Neural cell (in vitro differentiated cells): ENCODE results near the gene RPL36. TPM values are rescaled to one million over a fixed set of nuclear protein-coding genes. Genes with fewer than 3 reads are reported as not detected.

Experiments
- H2AFZ ChIP-seq: fragments of 200-600, 300-800 bp; sonication (generic), shearing (Covaris generic); 2 replicates; pipeline ENCODE4 v1.6.0; 2014; ENCODE audit warnings: low read depth, mild to moderate bottlenecking, antibody characterized with exemption, low read length, moderate library complexity
- H3F3A ChIP-seq: fragments of 200-600 bp; shearing (Covaris generic); 2 replicates; pipeline ENCODE4 v1.6.1; 2016; ENCODE audit warnings: mild to moderate bottlenecking, moderate library complexity, mixed read lengths, antibody characterized with exemption, low read length; ENCODE audit not compliant: insufficient read depth, poor library complexity, severe bottlenecking
- H3K27ac ChIP-seq: fragments of 200-600, 300-800 bp; sonication (generic), shearing (Covaris generic); 2 replicates; pipeline ENCODE4 v1.5.1; 2014; ENCODE audit warnings: mild to moderate bottlenecking, low read length, moderate library complexity
- H3K27me3 ChIP-seq: fragments of 300-800, 200-600 bp; sonication (generic), shearing (Covaris generic); 2 replicates; pipeline ENCODE4 v1.6.0; 2014; ENCODE audit warnings: mild to moderate bottlenecking, low read depth, low read length, moderate library complexity; ENCODE audit not compliant: insufficient read depth
- H3K36me3 ChIP-seq: fragments of 300-800, 200-600 bp; sonication (generic), shearing (Covaris generic); 2 replicates; pipeline ENCODE4 v1.5.1; 2014; ENCODE audit warnings: mild to moderate bottlenecking, antibody characterized with exemption, low read length, moderate library complexity; ENCODE audit not compliant: insufficient read depth
- H3K4me2 ChIP-seq: fragments of 300-800, 200-600 bp; sonication (generic), shearing (Covaris generic); 2 replicates; pipeline ENCODE4 v1.6.0; 2014; ENCODE audit warnings: mild to moderate bottlenecking, low read length
- H3K4me3 ChIP-seq: fragments of 300-800, 200-600 bp; sonication (generic), shearing (Covaris generic); 2 replicates; pipeline ENCODE4 v1.5.1; 2014; ENCODE audit warnings: mild to moderate bottlenecking, low read length, moderate library complexity
- H3K79me2 ChIP-seq: fragments of 200-600 bp; shearing (Covaris generic); replicated peaks from 2 replicates; pipeline ENCODE4 v1.6.0; 2014; ENCODE audit warnings: mild to moderate bottlenecking, low read length, moderate library complexity; ENCODE audit not compliant: insufficient read depth
- H3K9ac ChIP-seq: fragments of 300-800, 200-600 bp; sonication (generic), shearing (Covaris generic); 2 replicates; pipeline ENCODE4 v1.6.1; 2016; ENCODE audit warnings: mild to moderate bottlenecking, low read length, mixed read lengths
- H3K9me2 ChIP-seq: fragments of 200-600 bp; shearing (Covaris generic); 2 replicates; pipeline ENCODE4 v1.6.1; 2016; ENCODE audit warnings: mild to moderate bottlenecking, low read length, mixed read lengths; ENCODE audit not compliant: insufficient read depth
- H3K9me3 ChIP-seq: fragments of 200-600, 300-800 bp; sonication (generic), shearing (Covaris generic); 2 replicates; pipeline ENCODE4 v1.6.1; 2016; ENCODE audit warnings: mild to moderate bottlenecking, mixed run types, low read length, moderate library complexity, mixed read lengths
- H4K20me1 ChIP-seq: fragments of 200-600 bp; shearing (Covaris generic); 2 replicates; pipeline ENCODE4 v1.6.1; 2016; ENCODE audit warnings: mild to moderate bottlenecking, mixed run types; ENCODE audit not compliant: insufficient read depth
- CTCF ChIP-seq: fragments of 450-650 bp; IDR thresholded peaks from 2 replicates; pipeline ENCODE4 v1.5.1; 2014; ENCODE audit warnings: antibody characterized with exemption, mild to moderate bottlenecking, moderate library complexity; ENCODE audit not compliant: poor library complexity, severe bottlenecking
- EP300 ChIP-seq: fragments of 450-650 bp; conservative IDR thresholded peaks from 2 replicates; pipeline ENCODE4 v1.6.1; 2014; ENCODE audit warnings: antibody characterized with exemption, mild to moderate bottlenecking, moderate library complexity; ENCODE audit not compliant: poor library complexity, severe bottlenecking
- EZH2 ChIP-seq: fragments of 200-600, 300-800 bp; shearing (Covaris generic), sonication (generic); IDR thresholded peaks from 2 replicates; pipeline ENCODE4 v1.6.1; 2014; ENCODE audit warnings: antibody characterized with exemption, low read length, borderline replicate concordance, mild to moderate bottlenecking; ENCODE audit not compliant: insufficient read depth, poor library complexity, severe bottlenecking
- MXI1 ChIP-seq: fragments of 450-650 bp; conservative IDR thresholded peaks from 2 replicates; pipeline ENCODE4 v1.6.1; 2014; ENCODE audit warnings: antibody characterized with exemption, mild to moderate bottlenecking; ENCODE audit not compliant: poor library complexity, severe bottlenecking
- POLR2AphosphoS5 ChIP-seq: IDR thresholded peaks from 2 replicates; pipeline ENCODE4 v1.6.1; 2012
- RAD21 ChIP-seq: fragments of 450-650 bp; conservative IDR thresholded peaks from 2 replicates; pipeline ENCODE4 v1.6.1; 2014; ENCODE audit warnings: antibody characterized with exemption, mild to moderate bottlenecking, moderate library complexity
- REST ChIP-seq: IDR thresholded peaks from 2 replicates; pipeline ENCODE4 v1.6.1; 2012; ENCODE audit warnings: borderline replicate concordance
- SMC3 ChIP-seq: fragments of 450-650 bp; conservative IDR thresholded peaks from 2 replicates; pipeline ENCODE4 v1.6.1; 2014; ENCODE audit warnings: antibody characterized with exemption, mild to moderate bottlenecking, moderate library complexity; ENCODE audit not compliant: poor library complexity
- TAF1 ChIP-seq: IDR thresholded peaks from 2 replicates; pipeline ENCODE4 v1.6.1; 2012; ENCODE audit warnings: low read depth
- polyA plus RNA-seq: library from polyadenylated mRNA; depleted of rRNA; stranded (reverse); fragments of >200 nt; gene quantifications from 2 replicates; pipeline ENCODE4 v1.2.3, GENCODE V29; 2014

The RPL36 gene
- polyA plus RNA-seq, 1 donor from 2014 or later = 358 TPM

GRCh38 chr19:5673752-5674151 lies 16.3 kb upstream of the RPL36 start:
- Histone ChIP-seq H3K79me2 (no peaks in the 10 kb centered on the region), H3K27me3 (no peaks in the 10 kb centered on the region), H3K9me3 (no peaks in the 10 kb centered on the region), H3K9ac (no peak overlapping the region), H3K4me2 (no peak overlapping the region), H4K20me1 (no peaks in the 10 kb centered on the region), H3K4me3 (no peak overlapping the region), H3K9me2 (no peaks in the 10 kb centered on the region), H3K36me3 (no peaks in the 10 kb centered on the region), H3F3A (no peaks in the 10 kb centered on the region), H3K27ac (no peak overlapping the region), H2AFZ (no peak overlapping the region)
- TF ChIP-seq CTCF (no peak), SMC3 (no peak)

- TF ChIP-seq EP300 (no peak), EZH2 (no peak), CTCF (no peak), SMC3 (no peak), MXI1 (no peak)
- H4K20me1 ChIP-seq = no peaks in the 10 kb centered on the region
- no peak overlapping the region for H2AFZ ChIP-seq
- no peaks in the 10 kb centered on the region for H3K9me2 ChIP-seq
- H3K4me3 ChIP-seq = no peak overlapping the region
- no peaks in the 10 kb centered on the region for H3K27me3 ChIP-seq
- no peaks in the 10 kb centered on the region for H3F3A ChIP-seq
- H3K27ac ChIP-seq = no peak overlapping the region
- H3K36me3 ChIP-seq = no peaks in the 10 kb centered on the region
- H3K79me2 ChIP-seq = no peaks in the 10 kb centered on the region
- no peak overlapping the region for H3K4me2 ChIP-seq
- no peak overlapping the region for H3K9ac ChIP-seq
- no peaks in the 10 kb centered on the region for H3K9me3 ChIP-seq
These were observed 15.4 kb upstream of the RPL36 start for GRCh38 chr19:5674714-5675113.

- no peaks in the 10 kb centered on the region for H3F3A ChIP-seq
- H3K27me3 ChIP-seq = no peaks in the 10 kb centered on the region
- H3K9ac ChIP-seq = no peak overlapping the region
- H3K9me2 ChIP-seq = no peaks in the 10 kb centered on the region
- TF ChIP-seq REST (no peak), SMC3 (no peak), RAD21 (no peak), CTCF (no peak), EZH2 (no peak), POLR2AphosphoS5 (no peak), MXI1 (no peak), TAF1 (no peak), EP300 (no peak)
- no peak overlapping the region for H3K4me2 ChIP-seq
- H3K36me3 ChIP-seq = no peaks in the 10 kb centered on the region
- no peak overlapping the region for H2AFZ ChIP-seq
- H4K20me1 ChIP-seq = no peaks in the 10 kb centered on the region
- peaks cover 3% of the 10 kb centered on the region for H3K79me2 ChIP-seq
- no peaks in the 10 kb centered on the region for H3K9me3 ChIP-seq
- no peak overlapping the region for H3K27ac ChIP-seq
- no peak overlapping the region for H3K4me3 ChIP-seq
These were observed 13.9 kb upstream of the RPL36 start for GRCh38 chr19:5676105-5676771.
